OCI-LY3 (cell line): ENCODE data around the gene PLK4.

Experiments
- H2AFZ ChIP-seq: fragments of 200-600, 300-600 bp; shearing (Covaris generic); 2 replicates; pipeline ENCODE4 v1.6.0; 2014; ENCODE audit warnings: antibody characterized with exemption, low read depth, low read length
- H3K27ac ChIP-seq: fragments of 200-600, 300-600 bp; sonication (generic); 2 replicates; pipeline ENCODE4 v1.5.1; 2014; ENCODE audit warnings: mild to moderate bottlenecking, low read length, moderate library complexity, mixed read lengths
- H3K27me3 ChIP-seq: fragments of 200-600, 300-600 bp; sonication (generic); 2 replicates; pipeline ENCODE4 v1.6.1; 2014; ENCODE audit warnings: low read depth, low read length, mixed read lengths
- H3K36me3 ChIP-seq: fragments of 200-600, 300-600 bp; sonication (generic); replicated peaks from 2 replicates; pipeline ENCODE3; 2014; ENCODE audit warnings: low read depth, low read length, mixed read lengths
- H3K4me1 ChIP-seq: fragments of 300-600, 200-600 bp; sonication (generic); 2 replicates; pipeline ENCODE4 v1.6.1; 2014; ENCODE audit warnings: low read length, mixed read lengths
- H3K4me2 ChIP-seq: fragments of 200-600, 300-600 bp; sonication (generic); 2 replicates; pipeline ENCODE4 v1.6.1; 2014; ENCODE audit warnings: low read length, mixed read lengths
- H3K4me3 ChIP-seq: fragments of 300-600, 200-600 bp; sonication (generic); 2 replicates; pipeline ENCODE4 v1.5.1; 2014; ENCODE audit warnings: antibody characterized with exemption, mild to moderate bottlenecking, low read length, moderate library complexity
- H3K79me2 ChIP-seq: fragments of 300-600, 200-600 bp; shearing (Covaris generic); 2 replicates; pipeline ENCODE4 v1.6.1; 2014; ENCODE audit warnings: mild to moderate bottlenecking, low read length, mixed read lengths
- H3K9ac ChIP-seq: fragments of 300-600, 200-600 bp; shearing (Covaris generic); 2 replicates; pipeline ENCODE4 v1.6.0; 2014; ENCODE audit warnings: mild to moderate bottlenecking, low read length, moderate library complexity
- H3K9me3 ChIP-seq: fragments of 200-600, 300-600 bp; shearing (Covaris generic); 2 replicates; pipeline ENCODE4 v1.6.1; 2014; ENCODE audit warnings: low read length, mixed read lengths; ENCODE audit not compliant: insufficient read depth
- H4K20me1 ChIP-seq: fragments of 200-600, 300-600 bp; sonication (generic); 2 replicates; pipeline ENCODE4 v1.6.1; 2016; ENCODE audit warnings: low read length, mixed read lengths; ENCODE audit not compliant: insufficient read depth
- EZH2phosphoT487 ChIP-seq: fragments of 200-600 bp; shearing (Covaris generic); IDR thresholded peaks from 2 replicates; pipeline ENCODE4 v1.6.1; 2018; ENCODE audit warnings: antibody characterized with exemption, mixed run types, low read depth
- TF ChIP-seq, protein P1 (sequence below): fragments of 200-600, 300-600 bp; sonication (generic); IDR thresholded peaks from 2 replicates; pipeline ENCODE4 v1.5.1; 2014; ENCODE audit warnings: antibody characterized with exemption, low read length, low read depth

PLK4 gene

DNA sequence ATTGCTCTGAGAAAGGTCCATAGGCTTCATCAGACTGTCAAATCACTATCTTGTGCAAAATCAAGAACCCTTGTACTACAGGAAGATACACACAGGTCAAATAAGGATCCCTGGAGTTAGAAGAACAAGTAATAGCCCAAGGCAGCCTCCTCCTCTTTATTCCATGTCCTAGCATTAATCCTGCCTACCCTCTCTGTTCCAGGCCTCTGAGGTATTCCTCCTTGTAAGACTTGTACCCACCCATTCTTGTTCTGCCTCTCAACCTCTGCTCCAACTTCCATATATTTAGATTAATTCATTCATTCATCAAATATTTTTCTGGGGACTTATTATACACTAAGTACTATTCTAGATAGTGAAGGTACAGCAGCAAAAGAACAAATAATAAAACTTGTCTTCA lies 10.4 kb upstream of the PLK4 start:
- no peaks in the 10 kb centered on the region for H3K79me2 ChIP-seq
- H2AFZ ChIP-seq, result no peak overlapping the region
- H4K20me1 ChIP-seq, result no peaks in the 10 kb centered on the region
- H3K4me2 ChIP-seq, result no peak overlapping the region
- H3K4me1 ChIP-seq, result no peaks in the 10 kb centered on the region
- TF ChIP-seq, protein P1, sequence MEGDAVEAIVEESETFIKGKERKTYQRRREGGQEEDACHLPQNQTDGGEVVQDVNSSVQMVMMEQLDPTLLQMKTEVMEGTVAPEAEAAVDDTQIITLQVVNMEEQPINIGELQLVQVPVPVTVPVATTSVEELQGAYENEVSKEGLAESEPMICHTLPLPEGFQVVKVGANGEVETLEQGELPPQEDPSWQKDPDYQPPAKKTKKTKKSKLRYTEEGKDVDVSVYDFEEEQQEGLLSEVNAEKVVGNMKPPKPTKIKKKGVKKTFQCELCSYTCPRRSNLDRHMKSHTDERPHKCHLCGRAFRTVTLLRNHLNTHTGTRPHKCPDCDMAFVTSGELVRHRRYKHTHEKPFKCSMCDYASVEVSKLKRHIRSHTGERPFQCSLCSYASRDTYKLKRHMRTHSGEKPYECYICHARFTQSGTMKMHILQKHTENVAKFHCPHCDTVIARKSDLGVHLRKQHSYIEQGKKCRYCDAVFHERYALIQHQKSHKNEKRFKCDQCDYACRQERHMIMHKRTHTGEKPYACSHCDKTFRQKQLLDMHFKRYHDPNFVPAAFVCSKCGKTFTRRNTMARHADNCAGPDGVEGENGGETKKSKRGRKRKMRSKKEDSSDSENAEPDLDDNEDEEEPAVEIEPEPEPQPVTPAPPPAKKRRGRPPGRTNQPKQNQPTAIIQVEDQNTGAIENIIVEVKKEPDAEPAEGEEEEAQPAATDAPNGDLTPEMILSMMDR, result no peak
- TF ChIP-seq EZH2phosphoT487, result no peak
- no peak overlapping the region for H3K9ac ChIP-seq
- no peaks in the 10 kb centered on the region for H3K27me3 ChIP-seq
- no peaks in the 10 kb centered on the region for H3K9me3 ChIP-seq
- H3K4me3 ChIP-seq, result no peak overlapping the region
- H3K36me3 ChIP-seq, result peaks cover 8% of the 10 kb centered on the region
- no peak overlapping the region for H3K27ac ChIP-seq

DNA sequence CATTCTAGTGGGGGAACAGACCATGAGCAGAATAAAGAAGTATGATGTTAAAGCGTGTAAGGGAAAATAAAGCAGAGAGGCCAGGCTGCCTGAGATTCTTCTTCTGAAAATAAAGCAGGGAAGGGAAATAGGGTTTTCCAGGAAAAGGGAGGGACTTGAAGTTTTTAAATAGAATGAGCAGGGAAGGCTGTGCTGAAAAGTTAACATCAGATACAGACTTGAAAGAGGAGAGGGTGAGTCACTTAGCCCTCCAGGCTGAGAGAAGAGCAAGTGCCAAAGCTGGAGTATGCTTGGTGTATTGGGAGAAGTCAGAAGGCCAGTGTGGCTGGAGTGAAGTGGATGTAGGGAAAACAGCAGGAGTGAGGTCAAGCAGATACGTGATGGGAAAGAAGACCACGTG lies 10.0 kb upstream of the PLK4 start:
- Histone ChIP-seq H3K79me2 (no peaks in the 10 kb centered on the region), H3K9me3 (no peaks in the 10 kb centered on the region), H3K27me3 (no peaks in the 10 kb centered on the region), H3K4me2 (no peak overlapping the region), H3K36me3 (peaks cover 8% of the 10 kb centered on the region), H3K4me3 (no peak overlapping the region), H2AFZ (no peak overlapping the region), H3K4me1 (no peaks in the 10 kb centered on the region), H3K9ac (no peak overlapping the region), H4K20me1 (no peaks in the 10 kb centered on the region), H3K27ac (no peak overlapping the region)
- TF ChIP-seq, protein P1, result no peak
- no peak for TF ChIP-seq EZH2phosphoT487

DNA sequence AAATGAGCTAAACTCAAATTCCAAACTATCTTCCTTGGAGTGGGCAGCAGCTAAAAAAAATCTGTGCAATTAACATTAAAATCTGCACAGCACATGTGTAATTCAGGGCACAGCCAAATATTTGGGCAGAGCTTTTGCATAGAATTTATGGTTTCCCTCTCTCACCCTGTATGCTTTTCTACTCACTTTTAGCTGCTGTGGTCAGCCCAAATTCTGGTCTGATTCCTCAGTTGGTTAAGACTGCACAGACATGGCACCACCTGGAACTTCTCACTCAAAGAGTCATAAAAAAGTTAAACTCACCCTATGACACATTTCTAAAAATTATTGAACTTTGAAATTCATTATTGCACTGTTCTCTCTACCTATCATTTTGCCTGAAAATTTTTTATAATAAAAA lies 4.9 kb upstream of the PLK4 start:
- Histone ChIP-seq H3K36me3 (peaks cover 8% of the 10 kb centered on the region), H3K9ac (no peak overlapping the region), H3K79me2 (peaks cover 17% of the 10 kb centered on the region), H3K27me3 (no peaks in the 10 kb centered on the region), H3K27ac (no peak overlapping the region), H3K4me3 (no peak overlapping the region), H3K4me2 (no peak overlapping the region), H4K20me1 (no peaks in the 10 kb centered on the region), H3K4me1 (0 out of 2 replicates have a peak, but pooled peaks cover 4% of the 10 kb centered on the region), H3K9me3 (no peaks in the 10 kb centered on the region), H2AFZ (no peak overlapping the region)
- TF ChIP-seq, protein P1, result no peak
- TF ChIP-seq EZH2phosphoT487, result no peak

DNA sequence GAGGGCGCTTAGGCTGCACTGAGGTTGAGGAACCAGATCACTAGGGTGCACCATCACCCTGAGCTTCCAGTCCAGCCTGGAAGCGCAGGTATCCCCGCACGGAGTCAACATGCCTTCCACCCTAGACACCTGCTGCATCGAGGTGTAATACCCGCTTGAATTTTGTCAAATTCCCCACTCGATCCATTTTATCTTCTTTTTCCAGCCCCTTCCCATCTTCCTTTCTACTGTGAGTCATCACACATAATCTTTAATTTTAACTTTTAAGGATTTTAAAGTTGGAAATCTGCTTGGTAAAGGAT lies 821 bp downstream of the PLK4 start:
- H3K27me3 ChIP-seq, result no peaks in the 10 kb centered on the region
- H2AFZ ChIP-seq, result no peak overlapping the region; the same call in 1 of the 2 replicates
- H3K9ac ChIP-seq, result peak overlapping the region; percentile 98
- H4K20me1 ChIP-seq, result no peaks in the 10 kb centered on the region
- peaks cover 42% of the 10 kb centered on the region for H3K79me2 ChIP-seq
- TF ChIP-seq EZH2phosphoT487, result no peak
- TF ChIP-seq, protein P1, result no peak
- no peaks in the 10 kb centered on the region for H3K9me3 ChIP-seq
- peak overlapping the region; percentile 81; the same call in 1 of the 2 replicates for H3K27ac ChIP-seq
- peak overlapping the region; percentile 97 for H3K4me3 ChIP-seq
- H3K4me2 ChIP-seq, result peak overlapping the region; percentile 78
- H3K36me3 ChIP-seq, result peaks cover 29% of the 10 kb centered on the region
- peaks cover 9% of the 10 kb centered on the region for H3K4me1 ChIP-seq
